ENCODE results near the gene TMED5.

The TMED5 gene

DNA sequence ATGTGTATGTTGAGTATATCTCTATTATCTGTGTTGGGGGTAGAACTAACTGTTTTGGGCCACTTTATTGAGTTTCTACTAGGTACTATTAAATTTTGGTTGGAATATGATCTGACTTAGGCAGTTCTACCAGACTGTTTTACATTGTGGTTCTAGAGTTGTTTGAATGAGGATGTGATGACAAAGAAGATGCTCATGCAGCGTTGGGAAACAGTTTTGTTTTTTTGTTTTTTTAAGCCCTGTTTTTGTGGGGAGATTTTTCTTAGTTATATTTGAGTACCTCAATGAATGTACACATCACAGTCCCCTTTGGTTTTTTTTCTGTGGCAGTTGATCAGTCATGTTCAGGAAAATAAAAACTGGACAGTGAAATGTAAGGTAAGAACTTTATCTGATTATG is 40.1 kb downstream of the TMED5 start:
- TF ChIP-seq CTCF (IDR thresholded peaks at IDR 0.05; ENCODE audit: insufficient read depth, missing control alignments): no peak
- DNase-seq (ENCODE audit: insufficient read length, low spot score) (no peak), FAIRE-seq (no peak)

- DNase-seq (ENCODE audit: insufficient read length, low spot score) (no peak), FAIRE-seq (no peak)
- no peak for TF ChIP-seq CTCF (IDR thresholded peaks at IDR 0.05; ENCODE audit: insufficient read depth, missing control alignments)
Observed at GRCh38 chr1:93137604-93138292, 42.5 kb downstream of the TMED5 start.

DNA sequence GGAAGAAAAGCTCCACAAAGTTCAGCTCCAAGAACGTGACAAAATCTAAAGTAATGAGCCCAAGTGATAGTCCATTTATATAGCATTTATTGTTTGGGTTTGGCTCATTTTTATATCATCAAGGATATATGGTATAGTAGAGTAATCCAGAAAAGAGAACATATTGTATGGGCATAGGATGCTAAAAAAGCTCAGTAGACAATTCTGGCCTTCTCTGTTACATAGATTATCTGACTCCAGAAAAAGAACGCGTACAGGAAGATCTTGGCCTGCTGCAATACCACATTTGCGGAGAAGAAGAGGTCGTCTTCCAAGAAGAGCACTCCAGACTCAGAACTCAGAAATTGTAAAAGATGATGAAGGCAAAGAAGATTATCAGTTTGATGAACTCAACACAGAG is 43.8 kb downstream of the TMED5 start:
- no peak for FAIRE-seq
- TF ChIP-seq CTCF (IDR thresholded peaks at IDR 0.05; ENCODE audit: insufficient read depth, missing control alignments): no peak
- no peak for DNase-seq (ENCODE audit: insufficient read length, low spot score)

GRCh38 chr1:93132638-93133037 is 47.6 kb downstream of the TMED5 start:
- TF ChIP-seq CTCF (IDR thresholded peaks at IDR 0.05; ENCODE audit: insufficient read depth, missing control alignments): no peak
- DNase-seq (ENCODE audit: insufficient read length, low spot score) (no peak), FAIRE-seq (no peak)

DNA sequence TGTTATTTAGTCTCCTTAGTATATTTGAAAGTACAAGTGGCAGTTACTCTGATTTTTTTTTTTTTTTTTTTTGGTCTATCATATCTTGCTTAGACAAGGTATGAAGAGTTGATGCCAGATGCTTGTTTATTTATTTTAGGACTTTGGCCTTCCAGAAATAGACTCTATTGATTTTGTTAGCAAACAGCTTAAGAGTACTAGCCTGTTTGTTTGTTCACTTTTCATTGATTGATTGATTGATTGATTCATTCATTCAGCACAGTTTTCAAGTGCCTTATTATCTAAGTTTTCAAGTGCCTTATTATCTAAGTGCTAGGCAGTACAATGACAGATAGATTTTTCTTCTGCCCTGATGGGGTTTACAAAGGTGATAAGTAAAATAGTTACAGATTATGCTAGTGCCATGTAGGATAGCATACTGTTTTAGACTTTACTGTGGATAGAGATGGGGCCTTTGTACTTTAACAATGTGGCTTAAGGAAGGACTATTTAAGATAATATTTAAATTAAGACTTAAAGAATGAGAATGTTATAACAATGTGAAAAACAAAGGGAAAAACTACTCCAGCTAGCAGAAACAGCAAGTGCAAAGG is 50.6 kb downstream of the TMED5 start:
- TF ChIP-seq CTCF (IDR thresholded peaks at IDR 0.05; ENCODE audit: insufficient read depth, missing control alignments): no peak
- no peak for DNase-seq (ENCODE audit: insufficient read length, low spot score)
- FAIRE-seq: no peak

DNA sequence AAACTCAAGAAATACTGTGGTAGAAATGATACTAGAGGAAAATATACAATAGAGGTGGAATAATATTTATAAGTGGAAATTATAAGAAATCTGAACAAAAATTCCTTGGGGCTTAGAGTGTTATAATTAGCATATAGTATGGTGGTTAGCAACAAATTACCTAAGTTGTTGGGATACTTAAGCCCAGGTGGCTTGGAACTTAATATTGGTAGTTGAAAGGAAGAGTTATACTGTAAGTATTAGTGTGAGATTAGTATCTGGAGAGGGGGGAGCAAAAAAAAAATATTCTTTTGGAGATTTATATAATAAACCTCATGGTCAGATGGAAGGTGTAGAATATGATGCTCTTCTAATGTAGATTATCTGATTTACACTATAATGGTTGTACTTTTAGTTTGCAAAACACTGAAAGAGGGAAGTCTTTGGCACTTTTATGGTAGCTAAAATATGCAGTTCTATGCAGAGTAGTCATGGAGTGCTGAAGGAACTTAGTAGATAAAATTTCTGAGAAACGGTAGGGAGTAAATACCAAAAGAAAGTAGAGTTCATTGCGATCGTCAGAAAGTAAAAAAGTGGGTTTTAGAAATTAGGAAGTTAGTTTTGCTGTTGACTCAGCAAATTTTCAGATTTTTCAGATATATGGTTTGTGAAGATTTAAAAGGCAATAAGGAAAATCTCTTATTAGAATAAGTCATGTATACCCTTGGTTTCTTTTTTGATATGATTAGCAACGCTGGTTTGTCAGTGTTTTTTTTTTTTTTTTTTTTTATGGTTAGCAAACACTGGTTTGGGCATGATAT is 55.5 kb downstream of the TMED5 start:
- no peak for FAIRE-seq
- DNase-seq (ENCODE audit: insufficient read length, low spot score): no peak
- TF ChIP-seq CTCF (IDR thresholded peaks at IDR 0.05; ENCODE audit: insufficient read depth, missing control alignments): no peak

Data from D721Med (cell line).